ENCODE data around the gene DNAJB11. TPM values are rescaled to one million over a fixed set of nuclear protein-coding genes. Genes with fewer than 3 reads are reported as not detected.

The DNAJB11 gene
- total RNA-seq, 1 donor from 2014 or later = 63.6 TPM

DNA sequence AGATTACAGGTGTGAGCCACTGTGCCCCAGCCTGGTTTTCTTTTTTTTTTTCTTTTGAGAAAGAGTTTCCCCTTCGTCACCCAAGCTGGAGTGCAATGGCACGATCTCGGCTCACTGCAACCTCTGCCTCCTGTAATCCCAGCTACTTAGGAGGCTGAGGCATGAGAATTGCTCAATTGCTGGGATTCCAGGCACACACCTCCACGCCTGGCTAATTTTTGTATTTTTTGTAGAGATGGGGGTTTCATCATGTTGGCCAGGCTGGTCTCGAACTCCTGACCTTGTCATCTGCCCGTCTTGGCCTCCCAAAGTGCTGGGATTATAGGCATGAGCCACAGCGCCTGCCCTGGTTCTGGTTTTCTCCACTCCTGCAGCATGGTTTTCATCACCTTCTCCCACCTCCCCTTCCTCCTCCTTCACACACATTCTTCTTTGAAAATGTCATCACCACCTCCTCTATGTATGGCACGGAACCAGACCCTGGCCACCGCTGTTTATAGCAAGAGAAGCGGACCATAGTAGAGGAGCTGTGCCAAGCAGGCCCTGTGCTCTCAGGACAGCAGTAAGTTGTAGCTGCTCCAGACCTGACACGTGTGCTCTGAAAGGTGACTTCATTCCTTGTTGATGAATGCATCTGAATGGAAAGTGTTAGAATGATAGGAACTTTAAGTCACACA is 27.7 kb downstream of the DNAJB11 start:
- Mint-ChIP-seq H3K4me3 (ENCODE audit: unreplicated experiment) (no peak overlapping the region), H3K4me1 (ENCODE audit: low read depth) (peaks cover 10% of the 10 kb centered on the region), H3K36me3 (ENCODE audit: low read depth) (no peaks in the 10 kb centered on the region), H3K9me3 (ENCODE audit: low read depth) (no peaks in the 10 kb centered on the region), H3K27ac (ENCODE audit: unreplicated experiment) (peak overlapping the region; percentile 32), H3K27me3 (ENCODE audit: low read depth) (peaks cover 2% of the 10 kb centered on the region)
- TF ChIP-seq CTCF (IDR thresholded peaks at IDR 0.05) = no peak
- DNase-seq (ENCODE audit: low spot score) = no peak

- no peaks in the 10 kb centered on the region for H3K9me3 Mint-ChIP-seq (ENCODE audit: low read depth)
- no peak for TF ChIP-seq CTCF (IDR thresholded peaks at IDR 0.05)
- no peak overlapping the region for H3K4me3 Mint-ChIP-seq (ENCODE audit: unreplicated experiment)
- H3K4me1 Mint-ChIP-seq (ENCODE audit: low read depth) = peaks cover 10% of the 10 kb centered on the region
- peak overlapping the region; percentile 32 for H3K27ac Mint-ChIP-seq (ENCODE audit: unreplicated experiment)
- H3K36me3 Mint-ChIP-seq (ENCODE audit: low read depth) = no peaks in the 10 kb centered on the region
- peaks cover 2% of the 10 kb centered on the region for H3K27me3 Mint-ChIP-seq (ENCODE audit: low read depth)
- DNase-seq (ENCODE audit: low spot score) = no peak
Observed at GRCh38 chr3:186598794-186599141, 28.2 kb downstream of the DNAJB11 start.

GRCh38 chr3:186599142-186599784 is 28.7 kb downstream of the DNAJB11 start:
- no peak for TF ChIP-seq CTCF (IDR thresholded peaks at IDR 0.05)
- H3K36me3 Mint-ChIP-seq (ENCODE audit: low read depth) = no peaks in the 10 kb centered on the region
- H3K4me1 Mint-ChIP-seq (ENCODE audit: low read depth) = peaks cover 10% of the 10 kb centered on the region
- H3K4me3 Mint-ChIP-seq (ENCODE audit: unreplicated experiment) = no peak overlapping the region
- H3K27me3 Mint-ChIP-seq (ENCODE audit: low read depth) = peaks cover 5% of the 10 kb centered on the region
- no peaks in the 10 kb centered on the region for H3K9me3 Mint-ChIP-seq (ENCODE audit: low read depth)
- no peak overlapping the region for H3K27ac Mint-ChIP-seq (ENCODE audit: unreplicated experiment)
- DNase-seq (ENCODE audit: low spot score) = no peak

- H3K9me3 Mint-ChIP-seq (ENCODE audit: low read depth) = no peaks in the 10 kb centered on the region
- no peak overlapping the region for H3K27ac Mint-ChIP-seq (ENCODE audit: unreplicated experiment)
- no peak for TF ChIP-seq CTCF (IDR thresholded peaks at IDR 0.05)
- H3K36me3 Mint-ChIP-seq (ENCODE audit: low read depth) = no peaks in the 10 kb centered on the region
- peaks cover 10% of the 10 kb centered on the region for H3K4me1 Mint-ChIP-seq (ENCODE audit: low read depth)
- H3K4me3 Mint-ChIP-seq (ENCODE audit: unreplicated experiment) = no peak overlapping the region
- H3K27me3 Mint-ChIP-seq (ENCODE audit: low read depth) = peaks cover 7% of the 10 kb centered on the region
- DNase-seq (ENCODE audit: low spot score) = no peak
Observed at GRCh38 chr3:186599785-186600166, 29.3 kb downstream of the DNAJB11 start.

GRCh38 chr3:186600896-186601295 is 30.4 kb downstream of the DNAJB11 start:
- peaks cover 14% of the 10 kb centered on the region for H3K27me3 Mint-ChIP-seq (ENCODE audit: low read depth)

More at GRCh38 chr3:186600896-186601295, 30.4 kb downstream of the DNAJB11 start:
- no peak for TF ChIP-seq CTCF (IDR thresholded peaks at IDR 0.05)
- Mint-ChIP-seq H3K4me1 (ENCODE audit: low read depth) (peaks cover 10% of the 10 kb centered on the region), H3K27ac (ENCODE audit: unreplicated experiment) (no peak overlapping the region), H3K4me3 (ENCODE audit: unreplicated experiment) (no peak overlapping the region), H3K36me3 (ENCODE audit: low read depth) (no peaks in the 10 kb centered on the region), H3K9me3 (ENCODE audit: low read depth) (no peaks in the 10 kb centered on the region)
- DNase-seq (ENCODE audit: low spot score) = no peak

Measured in chondrocyte (in vitro differentiated cells).